HepG2 (cell line): ENCODE results near the gene DDTL. TPM values are rescaled to one million over a fixed set of nuclear protein-coding genes. Genes with fewer than 3 reads are reported as not detected.
"Not testable (repeated sequence)": the region's sequence is repeated elsewhere in the genome, so short reads cannot be mapped to it uniquely, and the experiment has no call there.

Experiments used
- BCL6 ChIP-seq: IDR thresholded peaks from 2 replicates; pipeline ENCODE4 v1.6.1; 2016; ENCODE audit warnings: missing genetic modification reagents, missing compliant biosample characterization
- CREB1 ChIP-seq, 2 experiments: fragments of 450-650 bp in 1 of 2; IDR thresholded peaks; 2 replicates each; pipeline ENCODE4 v1.6.1; 2016 to 2017; ENCODE audit warnings: control low read depth in 1 of 2, mild to moderate bottlenecking in 1 of 2, missing compliant biosample characterization in 1 of 2, missing genetic modification characterization in 1 of 2
- CREM ChIP-seq, 2 experiments: sonication (generic) in 1 of 2; formaldehyde crosslinking in 1 of 2; IDR thresholded peaks; 2 replicates each; pipeline versions ENCODE4 v1.4.0 to v1.6.1; 2016 to 2020; ENCODE audit warnings: antibody characterized with exemption in 1 of 2, mild to moderate bottlenecking in 1 of 2, missing genetic modification reagents in 1 of 2
- FOXA1 ChIP-seq, 2 experiments: fragments of 450-650 bp in 1 of 2; sonication (generic) in 1 of 2; formaldehyde crosslinking in 1 of 2; IDR thresholded peaks; 2 replicates each; pipeline versions ENCODE4 v1.4.0 to v1.6.1; 2016 to 2020; ENCODE audit warnings: missing genetic modification reagents in 1 of 2
- FOXC1 ChIP-seq: sonication (generic); formaldehyde crosslinking; IDR thresholded peaks from 2 replicates; pipeline ENCODE4 v1.8.0; 2022; ENCODE audit warnings: mild to moderate bottlenecking, missing genetic modification reagents, borderline replicate concordance
- FOXK1 ChIP-seq: sonication (generic); formaldehyde crosslinking; IDR thresholded peaks from 2 replicates; pipeline ENCODE4 v1.4.0; 2020; ENCODE audit warnings: low read depth, missing genetic modification reagents, borderline replicate concordance
- FOXO1 ChIP-seq: sonication (generic); formaldehyde crosslinking; IDR thresholded peaks from 2 replicates; pipeline ENCODE4 v1.4.0; 2020; ENCODE audit warnings: missing genetic modification reagents
- GATAD2A ChIP-seq: IDR thresholded peaks from 2 replicates; pipeline ENCODE4 v1.6.1; 2016
- HDAC2 ChIP-seq: sonication (generic); formaldehyde crosslinking; IDR thresholded peaks from 2 replicates; pipeline ENCODE4 v1.4.0; 2020; ENCODE audit warnings: missing genetic modification reagents
- KLF16 ChIP-seq, 2 experiments: sonication (generic) in 1 of 2; formaldehyde crosslinking in 1 of 2; IDR thresholded peaks; 2 replicates each; pipeline versions ENCODE4 v1.6.1 to v1.8.0; 2016 to 2023; ENCODE audit warnings: missing genetic modification reagents in 2 of 2, missing compliant biosample characterization in 1 of 2
- MYC ChIP-seq: sonication (generic); formaldehyde crosslinking; IDR thresholded peaks from 2 replicates; pipeline ENCODE4 v1.9.0; 2021; ENCODE audit warnings: missing genetic modification reagents, borderline replicate concordance
- NR2C2 ChIP-seq: sonication (generic); formaldehyde crosslinking; IDR thresholded peaks from 2 replicates; pipeline ENCODE4 v1.4.0; 2020; ENCODE audit warnings: missing genetic modification reagents, mild to moderate bottlenecking, moderate library complexity, borderline replicate concordance
- POGZ ChIP-seq: sonication (generic); formaldehyde crosslinking; IDR thresholded peaks from 2 replicates; pipeline ENCODE4 v1.4.0; 2020; ENCODE audit warnings: mild to moderate bottlenecking, missing genetic modification reagents
- RARA ChIP-seq: IDR thresholded peaks from 2 replicates; pipeline ENCODE4 v1.6.1; 2016; ENCODE audit warnings: missing genetic modification reagents, missing compliant biosample characterization
- SIX4 ChIP-seq: sonication (generic); formaldehyde crosslinking; IDR thresholded peaks from 2 replicates; pipeline ENCODE4 v1.4.0; 2020; ENCODE audit warnings: missing genetic modification reagents
- SOX5 ChIP-seq: IDR thresholded peaks from 2 replicates; pipeline ENCODE4 v1.6.1; 2016; ENCODE audit warnings: borderline replicate concordance
- ZMYM2 ChIP-seq: sonication (generic); formaldehyde crosslinking; IDR thresholded peaks from 2 replicates; pipeline ENCODE4 v1.8.0; 2022; ENCODE audit warnings: mild to moderate bottlenecking, missing genetic modification reagents
- ZNF12 ChIP-seq: sonication (generic); formaldehyde crosslinking; IDR thresholded peaks from 2 replicates; pipeline ENCODE4 v1.5.0; 2020; ENCODE audit warnings: missing genetic modification reagents
- ZNF331 ChIP-seq: sonication (generic); formaldehyde crosslinking; IDR thresholded peaks from 2 replicates; pipeline ENCODE4 v1.4.0; 2020; ENCODE audit warnings: missing genetic modification reagents
- polyA plus RNA-seq, 8 experiments: library from polyadenylated mRNA; depleted of rRNA in 3 of 8; stranded (reverse) in 7 of 8; unstranded in 1 of 8; fragments of >200 nt; fragmentation: Illumina TruSeq in 4 of 8; extraction: Trizol in 4 of 8; gene quantifications; 2 replicates each; pipeline versions ENCODE4 v1.2.1 to v1.2.3, GENCODE V29; 2011 to 2016; ENCODE audit warnings: low read depth in 4 of 8, missing spikeins in 1 of 8, mixed read lengths in 1 of 8; ENCODE audit not compliant: insufficient read depth in 1 of 8
- total RNA-seq, 5 experiments: library from RNA; depleted of rRNA; stranded (reverse); fragments of >200 nt; fragmentation: Illumina TruSeq; extraction: Trizol; gene quantifications; 2 replicates each; pipeline ENCODE4 v1.2.3, GENCODE V29; 2016; ENCODE audit warnings: low read depth in 1 of 5
- TF ChIP-seq, protein P1 (sequence below): sonication (generic); formaldehyde crosslinking; IDR thresholded peaks from 2 replicates; pipeline ENCODE4 v1.4.0; 2020; ENCODE audit warnings: mild to moderate bottlenecking, missing genetic modification reagents
- TF ChIP-seq, protein P2 (sequence below): sonication (generic); formaldehyde crosslinking; IDR thresholded peaks from 2 replicates; pipeline ENCODE4 v1.4.0; 2020; ENCODE audit warnings: missing genetic modification reagents
- TF ChIP-seq, protein P3 (sequence below): sonication (generic); formaldehyde crosslinking; conservative IDR thresholded peaks from 2 replicates; pipeline ENCODE4 v1.4.0; 2020; ENCODE audit warnings: missing genetic modification reagents
- TF ChIP-seq, protein P4 (sequence below): sonication (generic); formaldehyde crosslinking; IDR thresholded peaks from 2 replicates; pipeline ENCODE4 v1.4.0; 2020; ENCODE audit warnings: missing genetic modification reagents, borderline replicate concordance

The DDTL gene
- total and polyA plus RNA-seq, 2 of the 13 experiments (the other 11 are each of a cell fraction or from before 2014, with no cell fraction given): 0.31 TPM; not detected in 1

DNA sequence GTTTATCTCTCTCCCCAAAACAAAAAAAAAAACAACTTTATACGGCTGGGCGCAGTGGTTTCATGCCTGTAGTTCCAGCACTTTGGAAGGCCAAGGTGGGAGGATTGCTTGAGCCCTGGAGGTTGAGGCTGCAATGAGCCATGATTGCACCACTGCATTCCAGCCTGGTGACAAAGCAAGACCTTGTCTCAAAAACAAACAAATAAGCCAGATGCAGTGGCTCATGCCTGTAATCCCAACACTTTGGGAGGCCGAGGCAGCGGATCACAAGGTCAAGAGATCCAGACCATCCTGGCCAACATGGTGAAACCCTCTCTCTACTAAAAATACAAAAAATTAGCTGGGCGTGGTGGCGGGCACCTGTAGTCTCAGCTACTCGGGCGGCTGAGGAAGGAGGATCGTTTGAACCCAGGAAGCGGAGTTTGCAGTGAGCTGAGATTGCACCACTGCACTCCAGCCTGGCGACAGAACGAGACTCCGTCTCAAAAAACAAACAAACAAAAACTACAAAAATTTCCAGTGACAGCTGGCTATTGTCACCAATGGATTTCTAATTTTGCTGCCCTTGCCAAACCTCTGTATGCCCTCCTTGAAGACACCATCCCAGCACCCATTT lies 45.0 kb upstream of the DDTL start (continued):
- TF ChIP-seq CREB1 (IDR thresholded peaks at IDR 0.05); CREM (CRISPR knock-in tag; IDR thresholded peaks at IDR 0.05); FOXA1 (IDR thresholded peaks at IDR 0.05): not testable (repeated sequence)
- peak; percentile 30; the same call in 1 of the 2 replicates for TF ChIP-seq CREB1 (CRISPR knock-in tag; IDR thresholded peaks at IDR 0.05)
- peak; percentile 85 for TF ChIP-seq GATAD2A
- TF ChIP-seq HDAC2 (CRISPR knock-in tag): peak; percentile 49; the same call in 1 of the 2 replicates
- TF ChIP-seq CREM (IDR thresholded peaks at IDR 0.05): peak; percentile 36; the same call in 1 of the 2 replicates
- peak; percentile 59; the same call in 1 of the 2 replicates for TF ChIP-seq SOX5
- TF ChIP-seq FOXC1 (CRISPR knock-in tag): peak; percentile 39; the same call in 1 of the 2 replicates
- peak; percentile 81 for TF ChIP-seq POGZ
- TF ChIP-seq ZMYM2 (CRISPR knock-in tag): peak; percentile 92
- TF ChIP-seq KLF16 (CRISPR knock-in tag; IDR thresholded peaks at IDR 0.05): peak in 1 of 2 experiments; percentile 26; a peak in 1 of 4 replicates
- TF ChIP-seq, protein P1, sequence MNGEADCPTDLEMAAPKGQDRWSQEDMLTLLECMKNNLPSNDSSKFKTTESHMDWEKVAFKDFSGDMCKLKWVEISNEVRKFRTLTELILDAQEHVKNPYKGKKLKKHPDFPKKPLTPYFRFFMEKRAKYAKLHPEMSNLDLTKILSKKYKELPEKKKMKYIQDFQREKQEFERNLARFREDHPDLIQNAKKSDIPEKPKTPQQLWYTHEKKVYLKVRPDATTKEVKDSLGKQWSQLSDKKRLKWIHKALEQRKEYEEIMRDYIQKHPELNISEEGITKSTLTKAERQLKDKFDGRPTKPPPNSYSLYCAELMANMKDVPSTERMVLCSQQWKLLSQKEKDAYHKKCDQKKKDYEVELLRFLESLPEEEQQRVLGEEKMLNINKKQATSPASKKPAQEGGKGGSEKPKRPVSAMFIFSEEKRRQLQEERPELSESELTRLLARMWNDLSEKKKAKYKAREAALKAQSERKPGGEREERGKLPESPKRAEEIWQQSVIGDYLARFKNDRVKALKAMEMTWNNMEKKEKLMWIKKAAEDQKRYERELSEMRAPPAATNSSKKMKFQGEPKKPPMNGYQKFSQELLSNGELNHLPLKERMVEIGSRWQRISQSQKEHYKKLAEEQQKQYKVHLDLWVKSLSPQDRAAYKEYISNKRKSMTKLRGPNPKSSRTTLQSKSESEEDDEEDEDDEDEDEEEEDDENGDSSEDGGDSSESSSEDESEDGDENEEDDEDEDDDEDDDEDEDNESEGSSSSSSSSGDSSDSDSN (CRISPR knock-in tag): peak; percentile 32; the same call in 1 of the 2 replicates
- TF ChIP-seq, protein P2, sequence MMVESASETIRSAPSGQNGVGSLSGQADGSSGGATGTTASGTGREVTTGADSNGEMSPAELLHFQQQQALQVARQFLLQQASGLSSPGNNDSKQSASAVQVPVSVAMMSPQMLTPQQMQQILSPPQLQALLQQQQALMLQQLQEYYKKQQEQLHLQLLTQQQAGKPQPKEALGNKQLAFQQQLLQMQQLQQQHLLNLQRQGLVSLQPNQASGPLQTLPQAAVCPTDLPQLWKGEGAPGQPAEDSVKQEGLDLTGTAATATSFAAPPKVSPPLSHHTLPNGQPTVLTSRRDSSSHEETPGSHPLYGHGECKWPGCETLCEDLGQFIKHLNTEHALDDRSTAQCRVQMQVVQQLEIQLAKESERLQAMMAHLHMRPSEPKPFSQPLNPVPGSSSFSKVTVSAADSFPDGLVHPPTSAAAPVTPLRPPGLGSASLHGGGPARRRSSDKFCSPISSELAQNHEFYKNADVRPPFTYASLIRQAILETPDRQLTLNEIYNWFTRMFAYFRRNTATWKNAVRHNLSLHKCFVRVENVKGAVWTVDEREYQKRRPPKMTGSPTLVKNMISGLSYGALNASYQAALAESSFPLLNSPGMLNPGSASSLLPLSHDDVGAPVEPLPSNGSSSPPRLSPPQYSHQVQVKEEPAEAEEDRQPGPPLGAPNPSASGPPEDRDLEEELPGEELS (CRISPR knock-in tag): peak; percentile 85
- peak; percentile 24; the same call in 1 of the 2 replicates for TF ChIP-seq MYC (CRISPR knock-in tag)
- 0 out of 2 replicates have a peak, but pooled peaks have one; percentile 41 for TF ChIP-seq SIX4 (CRISPR knock-in tag)
- peak; percentile 70 for TF ChIP-seq RARA (CRISPR knock-in tag)
- peak; percentile 32; the same call in 1 of the 2 replicates for TF ChIP-seq NR2C2 (CRISPR knock-in tag)
- TF ChIP-seq, protein P3, sequence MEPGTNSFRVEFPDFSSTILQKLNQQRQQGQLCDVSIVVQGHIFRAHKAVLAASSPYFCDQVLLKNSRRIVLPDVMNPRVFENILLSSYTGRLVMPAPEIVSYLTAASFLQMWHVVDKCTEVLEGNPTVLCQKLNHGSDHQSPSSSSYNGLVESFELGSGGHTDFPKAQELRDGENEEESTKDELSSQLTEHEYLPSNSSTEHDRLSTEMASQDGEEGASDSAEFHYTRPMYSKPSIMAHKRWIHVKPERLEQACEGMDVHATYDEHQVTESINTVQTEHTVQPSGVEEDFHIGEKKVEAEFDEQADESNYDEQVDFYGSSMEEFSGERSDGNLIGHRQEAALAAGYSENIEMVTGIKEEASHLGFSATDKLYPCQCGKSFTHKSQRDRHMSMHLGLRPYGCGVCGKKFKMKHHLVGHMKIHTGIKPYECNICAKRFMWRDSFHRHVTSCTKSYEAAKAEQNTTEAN (CRISPR knock-in tag): 0 out of 2 replicates have a peak, but pooled peaks have one; percentile 18
- TF ChIP-seq FOXO1 (CRISPR knock-in tag): peak; percentile 68; the same call in 1 of the 2 replicates
- TF ChIP-seq FOXK1 (CRISPR knock-in tag): peak; percentile 66; the same call in 1 of the 2 replicates
- TF ChIP-seq, protein P4, sequence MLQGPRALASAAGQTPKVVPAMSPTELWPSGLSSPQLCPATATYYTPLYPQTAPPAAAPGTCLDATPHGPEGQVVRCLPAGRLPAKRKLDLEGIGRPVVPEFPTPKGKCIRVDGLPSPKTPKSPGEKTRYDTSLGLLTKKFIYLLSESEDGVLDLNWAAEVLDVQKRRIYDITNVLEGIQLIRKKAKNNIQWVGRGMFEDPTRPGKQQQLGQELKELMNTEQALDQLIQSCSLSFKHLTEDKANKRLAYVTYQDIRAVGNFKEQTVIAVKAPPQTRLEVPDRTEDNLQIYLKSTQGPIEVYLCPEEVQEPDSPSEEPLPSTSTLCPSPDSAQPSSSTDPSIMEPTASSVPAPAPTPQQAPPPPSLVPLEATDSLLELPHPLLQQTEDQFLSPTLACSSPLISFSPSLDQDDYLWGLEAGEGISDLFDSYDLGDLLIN: 0 out of 2 replicates have a peak, but pooled peaks have one; percentile 40
- TF ChIP-seq FOXA1 (CRISPR knock-in tag; IDR thresholded peaks at IDR 0.05): peak; percentile 55
- peak; percentile 28; the same call in 1 of the 2 replicates for TF ChIP-seq ZNF12 (CRISPR knock-in tag)
- TF ChIP-seq ZNF331 (CRISPR knock-in tag): peak; percentile 56; the same call in 1 of the 2 replicates
- peak; percentile 32; the same call in 1 of the 2 replicates for TF ChIP-seq BCL6 (CRISPR knock-in tag)
